ENCODE data around the gene KLHL25.

The KLHL25 gene

DNA sequence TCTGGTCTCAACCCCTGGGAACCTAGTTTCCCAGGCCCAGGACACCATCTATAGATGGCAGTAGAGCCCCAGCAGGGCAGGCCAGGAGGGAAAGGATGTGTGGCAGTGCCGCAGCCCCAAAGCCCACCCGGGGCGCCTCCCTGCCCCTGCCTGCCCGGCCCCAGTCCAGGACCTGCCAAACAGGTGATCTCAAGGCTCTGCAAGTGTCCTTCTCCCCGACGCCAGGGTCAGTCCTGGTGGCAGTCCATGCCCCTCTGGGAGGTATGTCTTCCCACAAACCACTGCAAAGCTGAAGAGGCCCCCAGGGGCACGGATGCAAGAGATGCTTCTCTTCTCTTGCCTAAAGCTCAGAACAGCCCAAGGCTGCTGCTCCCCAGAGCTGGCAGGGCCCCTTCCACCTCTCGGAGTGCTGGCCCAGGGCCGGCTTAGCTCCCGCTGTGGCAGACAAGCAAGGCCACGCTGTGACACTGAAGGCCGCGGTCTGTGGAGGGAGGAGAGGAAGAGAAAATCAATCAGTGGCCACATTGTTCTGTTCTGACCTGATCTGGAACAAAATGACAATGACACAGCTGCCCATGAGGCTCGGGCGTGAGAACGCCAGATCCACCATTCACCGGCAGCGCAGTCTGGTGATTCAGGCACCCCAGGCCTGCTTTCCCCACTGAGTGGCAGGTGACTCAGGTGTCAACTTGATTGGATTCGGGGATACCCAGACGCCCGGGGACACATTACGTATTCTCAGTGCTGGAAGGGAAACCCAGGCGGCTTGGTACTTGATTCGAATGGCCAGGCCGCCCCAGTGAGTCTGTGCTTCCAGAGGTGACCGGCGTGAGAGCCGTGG lies 34.0 kb downstream of the KLHL25 start:
- DNase-seq: no peak

GRCh38 chr15:85760049-85760448 lies 34.7 kb downstream of the KLHL25 start:
- peak in 4 of 6 experiments; percentile 31 to 95 (median 90) for DNase-seq

- no peak for DNase-seq
Observed at GRCh38 chr15:85759376-85759775, 35.3 kb downstream of the KLHL25 start.

DNA sequence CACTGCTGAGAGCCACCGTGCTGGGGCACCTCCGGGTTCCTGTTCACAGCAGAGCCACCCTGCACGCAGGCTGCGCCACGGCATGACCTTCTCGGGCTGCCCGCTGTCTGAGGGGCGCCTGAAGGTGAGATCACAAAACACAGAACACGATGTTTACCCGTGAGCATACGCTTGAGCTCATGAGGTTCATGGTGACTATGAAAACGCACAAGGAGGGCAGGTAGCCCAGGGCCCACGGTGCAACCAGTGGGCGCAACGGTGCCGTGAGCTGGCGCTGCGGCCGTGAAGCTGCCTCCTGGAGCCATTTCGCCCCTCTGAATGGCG lies 36.1 kb downstream of the KLHL25 start:
- DNase-seq: no peak

DNA sequence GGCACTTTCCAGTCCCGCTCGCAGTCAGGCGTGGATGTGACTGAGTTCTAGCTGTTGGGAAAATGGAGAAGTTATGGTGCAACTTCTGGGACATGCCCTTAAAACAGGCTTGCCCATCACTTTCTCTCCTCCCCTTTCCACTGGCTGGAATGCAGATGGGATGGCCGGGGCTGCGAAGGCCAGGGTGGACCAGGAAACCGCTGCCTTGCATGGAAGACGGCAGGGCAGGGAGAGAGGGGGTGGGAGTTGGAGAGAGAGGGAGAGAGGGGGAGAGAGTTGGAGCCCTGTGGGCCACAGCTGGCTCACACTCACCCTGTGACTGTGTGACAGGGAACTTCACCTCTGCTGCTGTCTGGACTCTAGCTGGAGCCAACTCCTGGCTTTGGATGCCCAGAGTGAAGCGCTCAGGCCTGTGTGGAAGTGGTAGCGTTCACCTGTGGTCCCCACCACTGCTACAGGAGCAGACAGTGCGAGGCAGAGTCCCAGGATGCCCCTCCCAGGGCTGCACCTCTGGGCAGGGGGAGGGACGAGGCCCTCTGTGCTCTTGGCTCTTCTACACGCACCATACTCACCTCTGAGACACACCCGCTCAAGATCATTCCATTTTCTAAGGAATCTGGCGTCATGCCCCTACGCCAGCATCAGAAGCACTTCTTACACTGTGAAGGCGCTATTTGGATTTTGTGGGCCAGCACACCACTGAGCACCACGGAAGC lies 36.6 kb downstream of the KLHL25 start:
- no peak for DNase-seq

DNA sequence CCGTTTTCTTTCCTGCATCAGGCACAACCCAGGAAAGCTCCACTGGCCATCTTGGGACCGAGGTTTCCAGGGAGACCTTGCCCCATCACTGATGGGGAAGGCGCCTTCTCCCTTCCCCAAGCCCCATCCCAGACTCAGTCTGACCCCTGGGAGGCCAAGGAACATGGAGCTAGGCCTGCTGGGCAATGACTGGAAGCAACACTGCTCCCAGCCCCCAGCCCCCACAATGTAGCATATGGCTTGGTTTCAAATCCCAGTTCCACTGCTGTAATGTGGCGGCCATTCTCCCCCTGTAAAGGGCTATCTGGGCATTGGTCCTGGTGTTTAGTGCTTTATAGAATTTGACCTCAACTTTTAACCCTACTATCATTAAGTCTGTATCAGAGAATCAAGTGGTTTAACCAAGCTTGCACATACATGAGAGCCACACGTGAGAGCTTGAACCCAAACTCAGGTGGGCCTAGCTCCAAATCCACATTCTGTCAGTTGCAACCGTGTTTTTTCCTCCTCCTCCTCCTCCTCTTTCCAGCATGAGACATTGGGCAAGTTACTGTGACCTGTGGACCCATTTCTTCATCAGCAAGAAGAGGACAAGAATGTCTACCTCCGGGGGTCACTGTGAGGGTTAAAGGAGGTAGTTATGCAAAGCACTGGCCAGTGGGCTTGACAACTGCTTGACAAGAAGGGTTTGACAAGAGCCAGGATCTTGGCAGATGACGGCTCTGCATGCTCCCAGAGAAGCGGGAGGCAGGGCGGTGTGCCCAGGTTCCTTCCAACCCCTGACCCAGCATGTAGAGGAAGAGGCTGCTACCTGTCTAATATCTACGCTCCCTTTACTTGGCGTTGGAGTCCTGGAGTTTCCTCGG lies 37.4 kb downstream of the KLHL25 start:
- no peak for DNase-seq

GRCh38 chr15:85756411-85757072 lies 38.2 kb downstream of the KLHL25 start:
- DNase-seq: no peak

GRCh38 chr15:85755942-85756341 lies 38.8 kb downstream of the KLHL25 start:
- no peak for DNase-seq

DNA sequence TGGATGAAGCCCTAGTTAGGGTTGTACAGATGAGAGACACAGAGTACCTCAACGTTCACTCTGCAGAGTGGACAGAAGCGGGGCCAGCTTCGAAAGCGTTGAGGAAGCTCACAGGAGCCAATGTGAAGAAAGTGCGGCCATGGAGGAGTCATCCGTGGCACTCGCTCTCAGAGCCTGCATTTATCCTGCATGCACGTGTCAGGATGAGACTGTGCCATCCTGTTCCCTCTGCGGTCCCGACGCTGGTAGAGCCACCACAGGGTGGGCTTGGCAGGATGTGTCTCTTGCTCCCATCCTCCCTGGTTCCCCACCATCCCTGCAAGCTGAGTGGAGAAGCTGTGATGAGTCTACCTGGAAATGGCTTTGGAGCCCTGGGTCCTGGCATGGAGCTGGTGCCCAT lies 39.3 kb downstream of the KLHL25 start:
- DNase-seq: no peak

- no peak for DNase-seq
Observed at GRCh38 chr15:85754989-85755388, 39.7 kb downstream of the KLHL25 start.

GRCh38 chr15:85753791-85754452 lies 40.8 kb downstream of the KLHL25 start:
- DNase-seq: no peak

DNA sequence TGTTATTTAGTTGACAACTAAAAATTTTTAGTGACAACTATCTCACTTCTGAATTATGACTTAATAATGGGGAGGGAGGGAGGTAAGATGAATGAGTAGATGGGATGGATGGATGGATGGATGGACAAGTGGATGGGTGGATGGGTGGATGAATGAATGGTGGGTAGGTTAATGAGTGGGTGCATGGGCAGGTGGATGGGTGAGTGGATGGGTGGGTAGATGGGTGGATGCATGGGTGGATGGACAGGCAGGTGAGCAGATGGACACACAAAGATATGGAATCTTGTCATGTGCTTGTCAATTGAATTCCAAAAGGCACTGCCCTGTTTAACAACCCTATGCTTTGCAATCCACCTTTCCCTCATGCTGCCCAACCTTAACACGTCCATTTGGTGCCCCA lies 41.5 kb downstream of the KLHL25 start:
- no peak for DNase-seq

DNA sequence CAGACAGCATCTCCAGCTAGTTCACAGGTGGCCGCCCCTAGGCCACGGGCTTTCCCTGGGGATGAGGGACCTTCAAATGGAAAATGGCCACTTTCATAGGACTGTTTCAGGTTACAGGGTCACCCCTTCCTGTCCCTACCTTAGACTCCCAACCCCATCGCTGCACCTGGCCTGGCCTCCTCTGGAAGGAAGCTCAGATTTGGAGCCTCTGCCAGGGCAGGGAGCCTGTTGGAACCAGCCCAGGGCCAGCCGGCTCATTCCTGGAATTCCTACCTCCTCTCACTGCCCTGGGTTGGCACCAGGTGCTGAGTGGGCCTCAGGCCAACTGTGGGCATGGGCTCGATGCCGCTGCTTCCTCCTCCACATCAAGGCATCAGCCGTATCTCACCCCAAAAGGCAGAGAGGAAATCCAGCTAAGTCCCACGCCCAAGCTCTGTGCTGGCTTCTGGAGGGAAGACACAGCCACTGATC lies 42.2 kb downstream of the KLHL25 start:
- no peak for DNase-seq

- no peak for DNase-seq
Observed at GRCh38 chr15:85752124-85752475, 42.6 kb downstream of the KLHL25 start.

DNA sequence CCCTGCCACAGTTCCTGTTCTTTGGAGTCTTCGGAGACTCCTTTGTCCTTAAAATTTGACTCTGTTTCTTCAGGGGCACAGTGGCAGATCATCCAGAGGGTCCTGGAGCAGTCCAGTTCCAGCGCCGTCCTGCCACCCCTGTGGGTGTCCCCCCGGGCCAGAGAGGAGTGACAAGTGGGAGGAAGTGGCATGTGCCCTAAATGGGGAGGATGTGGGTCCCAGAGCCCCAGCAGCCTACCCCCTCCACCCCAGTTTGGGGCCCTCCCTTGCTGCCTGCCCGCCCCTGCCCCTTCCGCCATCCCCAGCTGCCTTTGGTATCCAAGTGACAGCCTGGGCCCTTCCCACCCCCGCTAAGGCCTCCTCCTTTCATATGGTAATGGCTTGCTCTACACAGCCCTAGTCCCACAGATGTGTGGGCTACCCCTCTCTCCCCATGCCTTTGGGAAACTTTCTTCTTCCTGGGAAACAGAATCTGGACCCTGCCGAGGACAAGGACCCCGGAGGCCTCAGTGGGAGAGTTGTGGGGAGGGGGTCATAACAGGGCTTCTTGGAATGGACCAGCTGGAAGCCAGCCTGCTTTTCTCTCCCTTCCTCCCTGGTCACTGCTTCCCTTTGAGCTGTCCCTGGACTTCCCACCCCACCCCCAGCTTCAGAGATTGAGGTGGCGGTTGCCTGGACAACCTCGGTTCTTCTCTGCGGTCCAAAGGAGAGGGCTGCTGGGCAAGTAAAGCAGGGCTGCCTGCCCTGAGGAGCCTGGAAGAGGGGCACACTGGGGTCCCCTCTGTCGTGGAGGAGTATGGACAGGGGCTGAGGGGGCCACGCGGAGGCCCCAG lies 43.2 kb downstream of the KLHL25 start:
- no peak for DNase-seq

DNA sequence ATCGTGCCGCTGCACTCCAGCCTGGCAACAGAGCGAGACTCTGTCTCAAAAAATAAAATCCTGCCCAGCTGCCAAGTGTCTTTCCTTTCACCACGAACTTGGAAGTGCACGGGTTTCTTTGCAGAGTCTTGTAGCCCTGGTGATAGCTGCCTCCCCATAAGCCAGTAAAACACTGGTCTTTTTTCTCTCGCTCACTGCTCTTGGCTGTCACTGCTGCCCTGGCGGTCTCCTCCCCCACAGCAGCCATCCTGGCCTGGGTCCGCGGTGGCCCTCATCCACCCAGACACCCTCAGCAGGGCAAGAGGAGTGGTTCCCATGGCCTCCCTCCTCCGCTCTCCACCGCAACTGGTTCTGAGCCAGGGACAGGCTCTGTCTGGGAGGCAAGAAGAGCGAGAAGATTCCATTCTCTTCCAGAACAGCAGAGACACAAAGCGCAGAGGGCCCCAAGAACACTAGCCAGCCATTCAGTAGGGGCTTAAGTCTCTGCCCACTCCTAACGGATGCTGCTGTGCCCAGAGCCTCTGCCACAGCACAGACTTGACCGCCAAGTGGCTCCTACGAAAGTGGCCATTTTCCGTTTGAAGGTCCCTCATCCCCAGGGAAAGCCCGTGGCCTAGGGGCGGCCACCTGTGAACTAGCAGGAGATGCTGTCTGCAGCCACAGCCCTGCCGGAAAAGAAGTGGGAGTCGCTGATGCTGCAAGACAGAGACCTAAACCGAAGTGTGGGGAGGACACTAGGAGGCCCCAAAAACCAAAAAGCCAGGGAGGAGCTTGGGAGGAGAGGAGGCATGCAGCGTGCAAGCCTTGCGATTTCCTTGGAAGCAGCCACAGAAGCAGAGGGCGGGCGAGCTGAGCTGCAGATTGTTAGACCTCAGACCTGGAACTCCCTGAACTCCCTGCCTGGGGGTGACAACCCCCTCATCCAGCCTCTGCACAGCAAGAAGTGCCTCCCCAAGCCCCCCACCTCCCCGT lies 44.1 kb downstream of the KLHL25 start:
- no peak for DNase-seq

- DNase-seq: no peak
Observed at GRCh38 chr15:85749261-85750151, 45.2 kb downstream of the KLHL25 start.

DNA sequence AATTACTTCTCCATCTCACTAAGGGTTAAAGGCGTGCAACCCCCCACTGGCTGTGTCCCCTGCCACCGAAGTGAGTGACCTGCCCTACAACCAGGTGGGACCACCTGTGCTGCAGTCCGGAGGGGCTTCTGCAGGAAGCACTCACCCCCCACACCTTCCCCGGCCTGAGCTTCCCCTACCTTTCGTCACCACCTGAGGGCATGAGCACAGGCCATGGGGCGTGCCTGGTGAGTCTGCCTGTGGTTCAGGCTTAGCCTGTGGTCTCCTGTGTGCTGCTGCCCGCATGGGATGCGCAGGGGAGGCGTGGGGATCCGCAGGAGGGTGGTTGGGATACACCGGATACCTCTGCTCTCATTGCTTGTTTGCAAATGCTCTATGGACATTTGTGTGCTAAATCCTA lies 46.0 kb downstream of the KLHL25 start:
- DNase-seq: no peak

DNA sequence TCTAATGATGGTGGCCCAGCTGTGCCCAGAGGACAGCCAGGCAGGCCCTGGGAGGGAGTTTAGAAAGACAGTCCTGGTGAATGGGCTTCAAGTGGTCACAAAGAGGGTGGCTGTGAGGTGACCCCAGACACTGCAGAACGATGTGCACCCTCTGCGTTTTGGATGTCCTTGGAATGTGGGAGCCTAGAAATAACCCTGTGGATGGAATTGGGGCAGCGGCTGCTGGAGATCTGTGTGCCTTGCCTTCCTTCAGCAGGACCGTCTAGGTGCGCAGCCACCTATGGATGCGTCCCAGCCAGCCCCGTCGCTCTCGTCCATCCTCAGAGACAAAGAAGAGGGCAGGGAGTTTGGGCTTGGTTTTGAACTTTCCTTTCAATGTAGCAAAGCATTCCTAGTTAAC lies 46.5 kb downstream of the KLHL25 start:
- no peak for DNase-seq
